Left lobe of liver (tissue), 2 donors: ENCODE measurements around the gene RGMA. TPM values are rescaled to one million over a fixed set of nuclear protein-coding genes. Genes with fewer than 3 reads are reported as not detected.

Experiments
- ATAC-seq: fragments of 200-7000 bp; cut with Tn5 transposase; one replicate; pipeline ENCODE4 v1.9.1; 2020; ENCODE audit warnings: mild to moderate bottlenecking, moderate library complexity
- DNase-seq: peaks from one replicate; pipeline ENCODE4 v3.0.0-alpha.2; 2020; ENCODE audit warnings: low spot score
- total RNA-seq: library from RNA; stranded (reverse); gene quantifications from one replicate; pipeline ENCODE4 v1.2.1, GENCODE V29; 2021
- donor health status: DM: no; HTN: no; CAD: no; lungs with moderate emphysema.
- donor health status: DM: no; HTN: yes; CAD: no.

The RGMA gene
- 0.33 TPM for total RNA-seq

GRCh38 chr15:93088981-93089726 lies at the start of gene RGMA:
Gene RGMA (minus strand): TSS chr15:93089211. CDS start chr15:93088932, 279 bp downstream.
- ATAC-seq: peak; percentile 43
- no peak for DNase-seq

GRCh38 chr15:93136606-93137005 lies 47.6 kb upstream of the RGMA start:
- ATAC-seq (no peak), DNase-seq (no peak)

GRCh38 chr15:93135997-93136397 lies 47.0 kb upstream of the RGMA start:
- no peak for DNase-seq
- no peak for ATAC-seq

- no peak for ATAC-seq
- DNase-seq: no peak
Observed at GRCh38 chr15:93135459-93135858, 46.4 kb upstream of the RGMA start.

GRCh38 chr15:93131485-93132095 lies 42.6 kb upstream of the RGMA start:
- DNase-seq (no peak), ATAC-seq (no peak)

- DNase-seq (no peak), ATAC-seq (no peak)
Observed at GRCh38 chr15:93129702-93130488, 40.9 kb upstream of the RGMA start.

GRCh38 chr15:93127286-93127685 lies 38.3 kb upstream of the RGMA start:
- ATAC-seq (no peak), DNase-seq (no peak)

GRCh38 chr15:93126599-93126998 lies 37.6 kb upstream of the RGMA start:
- DNase-seq: no peak
- no peak for ATAC-seq

- no peak for DNase-seq
- no peak for ATAC-seq
Observed at GRCh38 chr15:93126148-93126547, 37.1 kb upstream of the RGMA start.

- no peak for DNase-seq
- no peak for ATAC-seq
Observed at GRCh38 chr15:93124126-93124525, 35.1 kb upstream of the RGMA start.

- DNase-seq: no peak
- ATAC-seq: no peak
Observed at GRCh38 chr15:93121973-93122910, 33.2 kb upstream of the RGMA start.

GRCh38 chr15:93121107-93121506 lies 32.1 kb upstream of the RGMA start:
- DNase-seq (no peak), ATAC-seq (no peak)

- no peak for DNase-seq
- no peak for ATAC-seq
Observed at GRCh38 chr15:93118904-93119303, 29.9 kb upstream of the RGMA start.

GRCh38 chr15:93111451-93111850 lies 22.4 kb upstream of the RGMA start:
- no peak for ATAC-seq

GRCh38 chr15:93110502-93111040 lies 21.6 kb upstream of the RGMA start:
- no peak for ATAC-seq

More at GRCh38 chr15:93111451-93111850, 22.4 kb upstream of the RGMA start:
- no peak for DNase-seq

GRCh38 chr15:93109336-93110102 lies 20.5 kb upstream of the RGMA start:
- no peak for DNase-seq
- ATAC-seq: no peak

More at GRCh38 chr15:93110502-93111040, 21.6 kb upstream of the RGMA start:
- DNase-seq: no peak

- no peak for DNase-seq
- no peak for ATAC-seq
Observed at GRCh38 chr15:93107646-93108045, 18.6 kb upstream of the RGMA start.

- no peak for DNase-seq
- no peak for ATAC-seq
Observed at GRCh38 chr15:93105485-93105884, 16.5 kb upstream of the RGMA start.

- DNase-seq: no peak
- no peak for ATAC-seq
Observed at GRCh38 chr15:93103823-93104222, 14.8 kb upstream of the RGMA start.

- ATAC-seq (no peak), DNase-seq (no peak)
Observed at GRCh38 chr15:93102211-93102610, 13.2 kb upstream of the RGMA start.
